IPS-NIHi7 (cell line): ENCODE results near the gene NEURL1.
A peak's percentile ranks its signal among the peaks of the same experiment; 100 is the strongest.
"Not testable (repeated sequence)": the region's sequence is repeated elsewhere in the genome, so short reads cannot be mapped to it uniquely, and the experiment has no call there.

Source experiments
- DNase-seq: peaks from one replicate; pipeline ENCODE4 v3.0.0; 2012; ENCODE audit warnings: mixed read lengths; ENCODE audit errors: extremely low spot score

NEURL1 gene

GRCh38 chr10:103465411-103466179, 27.9 kb upstream of the NEURL1 start:
- no peak for DNase-seq

- no peak for DNase-seq
Measured at GRCh38 chr10:103466734-103467133, 26.8 kb upstream of the NEURL1 start.

GRCh38 chr10:103467406-103467805, 26.1 kb upstream of the NEURL1 start:
- DNase-seq, result no peak

- DNase-seq, result no peak
Measured at GRCh38 chr10:103469201-103469600, 24.3 kb upstream of the NEURL1 start.

GRCh38 chr10:103470761-103471653, 22.5 kb upstream of the NEURL1 start:
- peak; percentile 62 for DNase-seq

GRCh38 chr10:103472005-103472404, 21.5 kb upstream of the NEURL1 start:
- DNase-seq, result no peak

- DNase-seq, result no peak
Measured at GRCh38 chr10:103473261-103473671, 20.2 kb upstream of the NEURL1 start.

- DNase-seq, result no peak
Measured at GRCh38 chr10:103474077-103474476, 19.4 kb upstream of the NEURL1 start.

GRCh38 chr10:103475437-103475836, 18.1 kb upstream of the NEURL1 start:
- no peak for DNase-seq

GRCh38 chr10:103476046-103476768, 17.3 kb upstream of the NEURL1 start:
- peak; percentile 89 for DNase-seq

GRCh38 chr10:103478671-103479070, 14.8 kb upstream of the NEURL1 start:
- no peak for DNase-seq

- DNase-seq, result no peak
Measured at GRCh38 chr10:103479135-103479534, 14.4 kb upstream of the NEURL1 start, which contains the start of gene CALHM3. CALHM3 (minus strand) TSS chr10:103479240; CDS start chr10:103479032, 208 bp downstream.

- DNase-seq, result no peak
Measured at GRCh38 chr10:103480521-103480920, 13.0 kb upstream of the NEURL1 start.

- no peak for DNase-seq
Measured at GRCh38 chr10:103481974-103482531, 11.5 kb upstream of the NEURL1 start.

GRCh38 chr10:103486635-103487409, 6.7 kb upstream of the NEURL1 start:
- not testable (repeated sequence) for DNase-seq

- no peak for DNase-seq
Measured at GRCh38 chr10:103487410-103487708, 6.1 kb upstream of the NEURL1 start.

- DNase-seq, result no peak
Measured at GRCh38 chr10:103490986-103491314, 2.6 kb upstream of the NEURL1 start.

- no peak for DNase-seq
Measured at GRCh38 chr10:103491729-103492364, 1.7 kb upstream of the NEURL1 start.

GRCh38 chr10:103492655-103493261, 747 bp upstream of the NEURL1 start:
- DNase-seq, result no peak
